ENCODE results near the gene P2RX4.
"Not testable (repeated sequence)": the region's sequence is repeated elsewhere in the genome, so short reads cannot be mapped to it uniquely, and the experiment has no call there.

The P2RX4 gene

GRCh38 chr12:121252712-121253345 lies 42.9 kb downstream of the P2RX4 start:
- no peak for TF ChIP-seq CTCF (conservative IDR thresholded peaks at IDR 0.05)
- no peak overlapping the region for H3K27ac ChIP-seq

- TF ChIP-seq CTCF (conservative IDR thresholded peaks at IDR 0.05) = no peak
- H3K27ac ChIP-seq = no peak overlapping the region
Observed at GRCh38 chr12:121253638-121254335, 43.9 kb downstream of the P2RX4 start.

GRCh38 chr12:121255433-121255832 lies 45.5 kb downstream of the P2RX4 start:
- no peak overlapping the region for H3K27ac ChIP-seq
- no peak for TF ChIP-seq CTCF (conservative IDR thresholded peaks at IDR 0.05)

GRCh38 chr12:121257704-121258449 lies 47.9 kb downstream of the P2RX4 start:
- H3K27ac ChIP-seq = not testable (repeated sequence)

- no peak for TF ChIP-seq CTCF (conservative IDR thresholded peaks at IDR 0.05)
- no peak overlapping the region for H3K27ac ChIP-seq
Observed at GRCh38 chr12:121259074-121259473, 49.1 kb downstream of the P2RX4 start.

GRCh38 chr12:121260091-121260490 lies 50.2 kb downstream of the P2RX4 start:
- no peak overlapping the region for H3K27ac ChIP-seq
- TF ChIP-seq CTCF (conservative IDR thresholded peaks at IDR 0.05) = no peak

- TF ChIP-seq CTCF (conservative IDR thresholded peaks at IDR 0.05) = no peak
- H3K27ac ChIP-seq = no peak overlapping the region
Observed at GRCh38 chr12:121261398-121261797, 51.5 kb downstream of the P2RX4 start.
